Activated T-cell treated with anti-CD3 and anti-CD28 coated beads, Interleukin-2, amount 50 U/mL, for 4 hours (primary cell): ENCODE data around the gene IQCM. TPM values are rescaled to one million over a fixed set of nuclear protein-coding genes. Genes with fewer than 3 reads are reported as not detected.

Experiments used
- ATAC-seq, 2 donors: fragments of 200-7000 bp; cut with Tn5 transposase; one replicate each; pipeline ENCODE4 v1.10.0; 2021
- DNase-seq: peaks from one replicate; pipeline ENCODE4 v3.0.0-alpha.2; 2020
- H3K27me3 Mint-ChIP-seq: one replicate; pipeline ENCODE4 v1.8.0; 2021; ENCODE audit warnings: low read depth, mixed read lengths
- H3K36me3 Mint-ChIP-seq: one replicate; pipeline ENCODE4 v1.8.0; 2022; ENCODE audit warnings: mixed read lengths; ENCODE audit not compliant: insufficient read depth
- H3K4me1 Mint-ChIP-seq: one replicate; pipeline ENCODE4 v1.8.0; 2021; ENCODE audit warnings: low read depth, mixed read lengths
- H3K4me3 Mint-ChIP-seq: one replicate; pipeline ENCODE4 v1.8.0; 2021; ENCODE audit warnings: mild to moderate bottlenecking, moderate library complexity, mixed read lengths
- H3K9me3 Mint-ChIP-seq: one replicate; pipeline ENCODE4 v1.8.0; 2021; ENCODE audit warnings: mixed read lengths
- total RNA-seq, 3 donors: library from RNA; stranded (reverse); gene quantifications; one replicate each; pipeline ENCODE4 v1.2.1, GENCODE V29; 2021

IQCM gene
- total RNA-seq, 3 donors from 2014 or later, result not detected

GRCh38 chr4:149749784-149750183 is 65.9 kb downstream of the IQCM start:
- H3K36me3 Mint-ChIP-seq, result no peaks in the 10 kb centered on the region
- H3K9me3 Mint-ChIP-seq, result no peaks in the 10 kb centered on the region
- no peaks in the 10 kb centered on the region for H3K4me1 Mint-ChIP-seq
- DNase-seq (no peak), ATAC-seq (no peak)
- no peaks in the 10 kb centered on the region for H3K27me3 Mint-ChIP-seq
- no peak overlapping the region for H3K4me3 Mint-ChIP-seq

- no peaks in the 10 kb centered on the region for H3K4me1 Mint-ChIP-seq
- no peak for DNase-seq
- H3K4me3 Mint-ChIP-seq, result no peak overlapping the region
- H3K27me3 Mint-ChIP-seq, result no peaks in the 10 kb centered on the region
- no peaks in the 10 kb centered on the region for H3K9me3 Mint-ChIP-seq
- H3K36me3 Mint-ChIP-seq, result no peaks in the 10 kb centered on the region
- no peak for ATAC-seq
Measured at GRCh38 chr4:149747646-149748045, 68.0 kb downstream of the IQCM start.

GRCh38 chr4:149746276-149746675 is 69.4 kb downstream of the IQCM start:
- Mint-ChIP-seq H3K9me3 (no peaks in the 10 kb centered on the region), H3K4me3 (no peak overlapping the region), H3K36me3 (no peaks in the 10 kb centered on the region), H3K4me1 (no peaks in the 10 kb centered on the region), H3K27me3 (no peaks in the 10 kb centered on the region)
- no peak for DNase-seq
- no peak for ATAC-seq

- ATAC-seq, result no peak
- Mint-ChIP-seq H3K4me1 (no peaks in the 10 kb centered on the region), H3K36me3 (no peaks in the 10 kb centered on the region), H3K4me3 (no peak overlapping the region), H3K9me3 (peaks cover 3% of the 10 kb centered on the region), H3K27me3 (no peaks in the 10 kb centered on the region)
- no peak for DNase-seq
Measured at GRCh38 chr4:149741186-149741831, 74.3 kb downstream of the IQCM start.

GRCh38 chr4:149738156-149738555 is 77.5 kb downstream of the IQCM start:
- no peak overlapping the region for H3K4me3 Mint-ChIP-seq
- H3K9me3 Mint-ChIP-seq, result peaks cover 6% of the 10 kb centered on the region
- DNase-seq (no peak), ATAC-seq (no peak)
- H3K36me3 Mint-ChIP-seq, result no peaks in the 10 kb centered on the region
- H3K4me1 Mint-ChIP-seq, result no peaks in the 10 kb centered on the region
- H3K27me3 Mint-ChIP-seq, result no peaks in the 10 kb centered on the region

- Mint-ChIP-seq H3K9me3 (peaks cover 6% of the 10 kb centered on the region), H3K27me3 (no peaks in the 10 kb centered on the region), H3K36me3 (no peaks in the 10 kb centered on the region), H3K4me3 (no peak overlapping the region), H3K4me1 (no peaks in the 10 kb centered on the region)
- ATAC-seq, result no peak
- DNase-seq, result no peak
Measured at GRCh38 chr4:149735796-149736195, 79.8 kb downstream of the IQCM start.

GRCh38 chr4:149728444-149728843 is 87.2 kb downstream of the IQCM start:
- Mint-ChIP-seq H3K27me3 (no peaks in the 10 kb centered on the region), H3K9me3 (peaks cover 3% of the 10 kb centered on the region), H3K4me1 (no peaks in the 10 kb centered on the region), H3K4me3 (no peak overlapping the region), H3K36me3 (no peaks in the 10 kb centered on the region)
- DNase-seq (no peak), ATAC-seq (no peak)

GRCh38 chr4:149727663-149728062 is 88.0 kb downstream of the IQCM start:
- H3K27me3 Mint-ChIP-seq, result no peaks in the 10 kb centered on the region

GRCh38 chr4:149723065-149723464 is 92.6 kb downstream of the IQCM start:
- Mint-ChIP-seq H3K27me3 (no peaks in the 10 kb centered on the region), H3K36me3 (no peaks in the 10 kb centered on the region), H3K9me3 (peaks cover 7% of the 10 kb centered on the region), H3K4me3 (no peak overlapping the region), H3K4me1 (no peaks in the 10 kb centered on the region)
- DNase-seq (no peak), ATAC-seq (no peak)

More at GRCh38 chr4:149727663-149728062, 88.0 kb downstream of the IQCM start:
- H3K9me3 Mint-ChIP-seq, result peaks cover 3% of the 10 kb centered on the region
- DNase-seq (no peak), ATAC-seq (no peak)
- no peaks in the 10 kb centered on the region for H3K36me3 Mint-ChIP-seq
- no peak overlapping the region for H3K4me3 Mint-ChIP-seq
- H3K4me1 Mint-ChIP-seq, result no peaks in the 10 kb centered on the region

- no peaks in the 10 kb centered on the region for H3K4me1 Mint-ChIP-seq
- no peak for DNase-seq
- no peaks in the 10 kb centered on the region for H3K36me3 Mint-ChIP-seq
- H3K4me3 Mint-ChIP-seq, result no peak overlapping the region
- H3K27me3 Mint-ChIP-seq, result no peaks in the 10 kb centered on the region
- H3K9me3 Mint-ChIP-seq, result peaks cover 7% of the 10 kb centered on the region
- no peak for ATAC-seq
Measured at GRCh38 chr4:149719806-149720205, 95.8 kb downstream of the IQCM start.

GRCh38 chr4:149719357-149719756 is 96.3 kb downstream of the IQCM start:
- H3K4me1 Mint-ChIP-seq, result no peaks in the 10 kb centered on the region
- DNase-seq, result no peak
- H3K36me3 Mint-ChIP-seq, result no peaks in the 10 kb centered on the region
- peaks cover 5% of the 10 kb centered on the region for H3K9me3 Mint-ChIP-seq
- H3K27me3 Mint-ChIP-seq, result no peaks in the 10 kb centered on the region
- no peak for ATAC-seq
- H3K4me3 Mint-ChIP-seq, result no peak overlapping the region

GRCh38 chr4:149718500-149718899 is 97.1 kb downstream of the IQCM start:
- Mint-ChIP-seq H3K9me3 (peaks cover 4% of the 10 kb centered on the region), H3K4me3 (no peak overlapping the region), H3K36me3 (no peaks in the 10 kb centered on the region), H3K27me3 (no peaks in the 10 kb centered on the region), H3K4me1 (no peaks in the 10 kb centered on the region)
- ATAC-seq (no peak), DNase-seq (no peak)

- Mint-ChIP-seq H3K9me3 (peaks cover 4% of the 10 kb centered on the region), H3K4me1 (no peaks in the 10 kb centered on the region), H3K36me3 (no peaks in the 10 kb centered on the region), H3K4me3 (no peak overlapping the region), H3K27me3 (no peaks in the 10 kb centered on the region)
- DNase-seq, result no peak
- no peak for ATAC-seq
Measured at GRCh38 chr4:149716728-149717127, 98.9 kb downstream of the IQCM start.

GRCh38 chr4:149715822-149716585 is 99.6 kb downstream of the IQCM start:
- Mint-ChIP-seq H3K4me1 (no peaks in the 10 kb centered on the region), H3K4me3 (no peak overlapping the region), H3K36me3 (no peaks in the 10 kb centered on the region), H3K9me3 (peaks cover 4% of the 10 kb centered on the region), H3K27me3 (no peaks in the 10 kb centered on the region)
- ATAC-seq (no peak), DNase-seq (no peak)

- no peak overlapping the region for H3K4me3 Mint-ChIP-seq
- no peaks in the 10 kb centered on the region for H3K4me1 Mint-ChIP-seq
- H3K36me3 Mint-ChIP-seq, result no peaks in the 10 kb centered on the region
- no peaks in the 10 kb centered on the region for H3K27me3 Mint-ChIP-seq
- DNase-seq (no peak), ATAC-seq (no peak)
- no peaks in the 10 kb centered on the region for H3K9me3 Mint-ChIP-seq
Measured at GRCh38 chr4:149713031-149713430, 102.6 kb downstream of the IQCM start.
